Naive thymus-derived CD4-positive, alpha-beta T cell (primary cell): ENCODE measurements around the gene PARP1. TPM values are rescaled to one million over a fixed set of nuclear protein-coding genes. Genes with fewer than 3 reads are reported as not detected.

Experiments
- ATAC-seq: fragments of 150-1000 bp; cut with Tn5 transposase; 2 replicates; pipeline ENCODE4 v1.10.0; 2021; ENCODE audit warnings: mild to moderate bottlenecking, moderate library complexity
- CTCF ChIA-PET: fragments of 350-600 bp; sonication (Branson Sonifier 250); formaldehyde crosslinking; loops from one replicate; lab custom pipeline; 2021; ENCODE audit warnings: antibody characterized with exemption; lab: Charles Lee
- POLR2A ChIA-PET: fragments of 350-600 bp; sonication (Branson Sonifier 250); formaldehyde crosslinking; loops from one replicate; lab custom pipeline; 2021; ENCODE audit warnings: antibody characterized with exemption, inconsistent platforms; lab: Charles Lee
- DNase-seq, 9 donors: peaks; one replicate each; pipeline versions ENCODE4 v3.0.0 to v3.0.0-alpha.2; 2020 to 2022; ENCODE audit warnings: mixed read lengths in 1 of 9
- H3K27ac ChIP-seq: one replicate; pipeline ENCODE4 v1.7.0; 2013; ENCODE audit warnings: mild to moderate bottlenecking, low read depth, low read length, moderate library complexity
- H3K27me3 ChIP-seq, 2 donors: one replicate each; pipeline ENCODE4 v1.7.0; 2013; ENCODE audit warnings: low read length in 2 of 2, mild to moderate bottlenecking in 2 of 2, moderate library complexity in 2 of 2; ENCODE audit not compliant: control insufficient read depth in 2 of 2, insufficient read depth in 2 of 2
- H3K36me3 ChIP-seq, 3 experiments: 1 replicate in 2 of 3; 2 replicates in 1 of 3; pipeline ENCODE4 v1.7.0; 2013; ENCODE audit warnings: low read length in 3 of 3, mild to moderate bottlenecking in 3 of 3, moderate library complexity in 1 of 3; ENCODE audit not compliant: insufficient read depth in 3 of 3, control insufficient read depth in 2 of 3
- H3K4me1 ChIP-seq, 2 donors: one replicate each; pipeline ENCODE4 v1.7.0; 2013; ENCODE audit warnings: low read length in 2 of 2, mild to moderate bottlenecking in 2 of 2, moderate library complexity in 1 of 2; ENCODE audit not compliant: control insufficient read depth in 2 of 2, insufficient read depth in 2 of 2
- H3K4me3 ChIP-seq: 2 replicates; pipeline ENCODE4 v1.7.0; 2013; ENCODE audit warnings: mild to moderate bottlenecking, low read length
- H3K9me3 ChIP-seq, 3 experiments: 1 replicate in 2 of 3; 2 replicates in 1 of 3; pipeline ENCODE4 v1.7.0; 2013; ENCODE audit warnings: low read length in 3 of 3; ENCODE audit not compliant: control insufficient read depth in 2 of 3
- H3K27ac Mint-ChIP-seq, 9 donors: one replicate each; pipeline ENCODE4 v1.8.0; 2020 to 2022; ENCODE audit warnings: mixed read lengths in 9 of 9, mild to moderate bottlenecking in 8 of 9, moderate library complexity in 5 of 9, inconsistent platforms in 2 of 9
- H3K27me3 Mint-ChIP-seq, 5 donors: one replicate each; pipeline ENCODE4 v1.8.0; 2021 to 2022; ENCODE audit warnings: mixed read lengths in 5 of 5, mild to moderate bottlenecking in 1 of 5
- H3K36me3 Mint-ChIP-seq, 5 donors: one replicate each; pipeline ENCODE4 v1.8.0; 2020 to 2022; ENCODE audit warnings: mixed read lengths in 5 of 5, mild to moderate bottlenecking in 3 of 5, inconsistent platforms in 1 of 5
- H3K4me1 Mint-ChIP-seq, 7 donors: one replicate each; pipeline ENCODE4 v1.8.0; 2020 to 2022; ENCODE audit warnings: mixed read lengths in 7 of 7, mild to moderate bottlenecking in 3 of 7, inconsistent platforms in 1 of 7
- H3K4me3 Mint-ChIP-seq, 10 donors: one replicate each; pipeline ENCODE4 v1.8.0; 2020 to 2022; ENCODE audit warnings: mild to moderate bottlenecking in 10 of 10, mixed read lengths in 10 of 10, moderate library complexity in 6 of 10, inconsistent platforms in 2 of 10
- H3K9me3 Mint-ChIP-seq, 11 donors: one replicate each; pipeline ENCODE4 v1.8.0; 2020 to 2022; ENCODE audit warnings: mixed read lengths in 11 of 11, mild to moderate bottlenecking in 4 of 11, inconsistent platforms in 1 of 11, moderate library complexity in 1 of 11
- intact Hi-C, 2 donors: fragments of 100-400 bp; cut with micrococcal nuclease; formaldehyde crosslinking; loops; one replicate each; pipeline ENCODE4 v1.15.1; 2023
- polyA plus RNA-seq, 2 donors: library from polyadenylated mRNA; unstranded; fragments of 300-500 nt; fragmentation: Illumina TruSeq; gene quantifications; one replicate each; pipeline ENCODE4 v1.2.3, GENCODE V29; 2021
- total RNA-seq, 6 experiments: library from RNA in 5 of 6; stranded (reverse) in 5 of 6; gene quantifications; 1 replicate in 5 of 6; 2 replicates in 1 of 6; pipeline ENCODE4 v1.2.3 and lab custom pipeline; 2021 to 2026

The PARP1 gene
- total and polyA plus RNA-seq, 7 experiments from 2014 or later: 63.6 to 165 (median 89.3) TPM

GRCh38 chr1:226320930-226321329, 87.0 kb downstream of the PARP1 start:
- Mint-ChIP-seq H3K27ac (no peak overlapping the region), H3K4me3 (no peak overlapping the region), H3K9me3 (peaks cover 0 to 2% (median 0%) of the 10 kb centered on the region in 11 donors), H3K36me3 (peaks cover 0 to 3% (median 0%) of the 10 kb centered on the region in 5 donors), H3K27me3 (peaks cover 12 to 30% (median 13%) of the 10 kb centered on the region in 5 donors), H3K4me1 (no peaks in the 10 kb centered on the region)
- no peak for ATAC-seq
- H3K9me3 ChIP-seq: no peaks in the 10 kb centered on the region
- intact Hi-C loops: no loop called here
- no peaks in the 10 kb centered on the region for H3K4me1 ChIP-seq
- CTCF ChIA-PET: interaction anchor here (0.8 kb wide), 1 partner anchor 165 kb away, joined by 3 read pairs; no protein-coding TSS in a partner anchor
- POLR2A ChIA-PET: no interaction called here
- no peak for DNase-seq
- no peak overlapping the region for H3K27ac ChIP-seq
- H3K4me3 ChIP-seq: no peak overlapping the region
- no peaks in the 10 kb centered on the region for H3K27me3 ChIP-seq
- H3K36me3 ChIP-seq: no peaks in the 10 kb centered on the region

GRCh38 chr1:226318471-226318870, 89.4 kb downstream of the PARP1 start:
- intact Hi-C loops: no loop called here
- Histone ChIP-seq H3K4me3 (no peak overlapping the region), H3K36me3 (no peaks in the 10 kb centered on the region), H3K27ac (no peak overlapping the region), H3K9me3 (no peaks in the 10 kb centered on the region), H3K4me1 (no peaks in the 10 kb centered on the region), H3K27me3 (no peaks in the 10 kb centered on the region)
- no peak overlapping the region for H3K4me3 Mint-ChIP-seq
- peaks cover 0 to 3% (median 0%) of the 10 kb centered on the region in 5 donors for H3K36me3 Mint-ChIP-seq
- no peaks in the 10 kb centered on the region for H3K4me1 Mint-ChIP-seq
- peaks cover 0 to 5% (median 0%) of the 10 kb centered on the region in 11 donors for H3K9me3 Mint-ChIP-seq
- ChIA-PET CTCF (no interaction called here), POLR2A (no interaction called here)
- H3K27me3 Mint-ChIP-seq: peaks cover 12 to 47% (median 13%) of the 10 kb centered on the region in 5 donors
- DNase-seq: no peak
- H3K27ac Mint-ChIP-seq: no peak overlapping the region
- no peak for ATAC-seq

- no peaks in the 10 kb centered on the region for H3K9me3 ChIP-seq
- H3K4me1 Mint-ChIP-seq: peaks cover 0 to 9% (median 6%) of the 10 kb centered on the region in 7 donors
- no peak overlapping the region for H3K4me3 ChIP-seq
- ATAC-seq (no peak), DNase-seq (no peak)
- no peak overlapping the region for H3K4me3 Mint-ChIP-seq
- H3K27me3 ChIP-seq: peaks cover 0 to 4% of the 10 kb centered on the region in 2 donors
- H3K27me3 Mint-ChIP-seq: peaks cover 12 to 57% (median 26%) of the 10 kb centered on the region in 5 donors
- ChIA-PET POLR2A (interaction anchor here (0.6 kb wide), 1 partner anchor 40 kb away, joined by 3 read pairs; no protein-coding TSS in a partner anchor), CTCF (no interaction called here)
- intact Hi-C loops: no loop called here
- no peaks in the 10 kb centered on the region for H3K36me3 ChIP-seq
- peaks cover 0 to 5% (median 0%) of the 10 kb centered on the region in 11 donors for H3K9me3 Mint-ChIP-seq
- H3K36me3 Mint-ChIP-seq: peaks cover 0 to 3% (median 0%) of the 10 kb centered on the region in 5 donors
- H3K27ac ChIP-seq: no peak overlapping the region
- no peak overlapping the region for H3K27ac Mint-ChIP-seq
- peaks cover 5% of the 10 kb centered on the region in 2 donors for H3K4me1 ChIP-seq
Observed at GRCh38 chr1:226314055-226314454, 93.8 kb downstream of the PARP1 start.

GRCh38 chr1:226312065-226312464, 95.8 kb downstream of the PARP1 start:
- H3K36me3 Mint-ChIP-seq: no peaks in the 10 kb centered on the region
- DNase-seq: no peak

GRCh38 chr1:226311376-226311775, 96.5 kb downstream of the PARP1 start:
- Mint-ChIP-seq H3K27me3 (peaks cover 6 to 42% (median 16%) of the 10 kb centered on the region in 5 donors), H3K4me1 (peaks cover 0 to 24% (median 14%) of the 10 kb centered on the region in 7 donors), H3K4me3 (no peak overlapping the region), H3K27ac (no peak overlapping the region), H3K36me3 (no peaks in the 10 kb centered on the region), H3K9me3 (peaks cover 0 to 5% (median 0%) of the 10 kb centered on the region in 11 donors)
- CTCF ChIA-PET: interaction anchor here (1.4 kb wide), 1 partner anchor 186 kb away, joined by 3 read pairs; no protein-coding TSS in a partner anchor
- POLR2A ChIA-PET: no interaction called here
- Histone ChIP-seq H3K9me3 (no peaks in the 10 kb centered on the region), H3K36me3 (peaks cover 0 to 4% (median 0%) of the 10 kb centered on the region in 3 experiments), H3K27ac (no peak overlapping the region), H3K27me3 (peaks cover 0 to 4% of the 10 kb centered on the region in 2 donors), H3K4me3 (no peak overlapping the region), H3K4me1 (peaks cover 5% of the 10 kb centered on the region in 2 donors)
- DNase-seq: no peak
- no peak for ATAC-seq
- intact Hi-C loops: no loop called here

More at GRCh38 chr1:226312065-226312464, 95.8 kb downstream of the PARP1 start:
- peaks cover 0 to 4% of the 10 kb centered on the region in 2 donors for H3K27me3 ChIP-seq
- Mint-ChIP-seq H3K27ac (no peak overlapping the region), H3K9me3 (peaks cover 0 to 5% (median 0%) of the 10 kb centered on the region in 11 donors), H3K27me3 (peaks cover 6 to 47% (median 16%) of the 10 kb centered on the region in 5 donors), H3K4me3 (no peak overlapping the region), H3K4me1 (peaks cover 0 to 17% (median 14%) of the 10 kb centered on the region in 7 donors)
- intact Hi-C loops: no loop called here
- peaks cover 5% of the 10 kb centered on the region in 2 donors for H3K4me1 ChIP-seq
- ChIA-PET POLR2A (no interaction called here), CTCF (no interaction called here)
- no peak overlapping the region for H3K4me3 ChIP-seq
- ATAC-seq: no peak
- no peak overlapping the region for H3K27ac ChIP-seq
- H3K36me3 ChIP-seq: peaks cover 0 to 4% (median 0%) of the 10 kb centered on the region in 3 experiments
- H3K9me3 ChIP-seq: no peaks in the 10 kb centered on the region

Other genes with a start within 250 kb of the PARP1 start
- gene ACBD3, start 221.4 kb downstream of the PARP1 start, total RNA-seq: 10 to 100 TPM; 19.6 to 29.9 (median 26.1) TPM
- 10 to 100 TPM; 15.4 to 21.3 TPM for gene ACBD3, start 221.4 kb downstream of the PARP1 start, polyA plus RNA-seq
- gene MIXL1, start 184.4 kb downstream of the PARP1 start, total RNA-seq: not detected
- not detected for gene MIXL1, start 184.4 kb downstream of the PARP1 start, polyA plus RNA-seq
- gene LIN9, start 98.9 kb downstream of the PARP1 start, total RNA-seq: 1 to 10 TPM; 2.0 to 8.0 (median 5.0) TPM
- gene LIN9, start 98.9 kb downstream of the PARP1 start, polyA plus RNA-seq: 1 to 10 TPM; 4.8 to 5.2 TPM
- gene STUM, start 140.7 kb upstream of the PARP1 start, total RNA-seq: not detected
- not detected for gene STUM, start 140.7 kb upstream of the PARP1 start, polyA plus RNA-seq